GM23338 (cell line): ENCODE measurements around the gene SUSD2. TPM values are rescaled to one million over a fixed set of nuclear protein-coding genes. Genes with fewer than 3 reads are reported as not detected.
A peak's percentile ranks its signal among the peaks of the same experiment; 100 is the strongest.

Experiments
- ATAC-seq: fragments of 200-7000 bp; cut with Tn5 transposase; 3 replicates; pipeline ENCODE4 v1.9.1; 2020
- DNase-seq: peaks from one replicate; pipeline ENCODE4 v3.0.0-alpha.2; 2015; ENCODE audit warnings: low spot score
- H2AFZ ChIP-seq: fragments of 200-600 bp; sonication (generic); 2 replicates; pipeline ENCODE4 v1.8.0; 2016; ENCODE audit warnings: antibody characterized with exemption, mild to moderate bottlenecking, moderate library complexity
- H3F3A ChIP-seq: fragments of 200-600 bp; sonication (generic); replicated peaks from 2 replicates; pipeline ENCODE4 v1.8.0; 2017; ENCODE audit warnings: antibody characterized with exemption, mixed run types, low read depth
- H3K27ac ChIP-seq: fragments of 200-600 bp; sonication (generic); 2 replicates; pipeline ENCODE4 v1.6.1; 2016; ENCODE audit warnings: low read depth
- H3K27me3 ChIP-seq: fragments of 200-600 bp; sonication (generic); 2 replicates; pipeline ENCODE4 v1.8.0; 2016; ENCODE audit warnings: mild to moderate bottlenecking, mixed run types, moderate library complexity; ENCODE audit not compliant: insufficient read depth
- H3K36me3 ChIP-seq: fragments of 200-600 bp; sonication (generic); 2 replicates; pipeline ENCODE4 v1.8.0; 2016; ENCODE audit warnings: mild to moderate bottlenecking; ENCODE audit not compliant: insufficient read depth
- H3K4me1 ChIP-seq: fragments of 200-600 bp; sonication (generic); 2 replicates; pipeline ENCODE4 v1.8.0; 2016; ENCODE audit warnings: mild to moderate bottlenecking, moderate library complexity; ENCODE audit not compliant: insufficient read depth
- H3K4me2 ChIP-seq: fragments of 200-600 bp; sonication (generic); 2 replicates; pipeline ENCODE4 v1.7.1; 2017; ENCODE audit warnings: mixed run types
- H3K4me3 ChIP-seq: fragments of 200-600 bp; sonication (generic); 2 replicates; pipeline ENCODE4 v1.6.1; 2016; ENCODE audit warnings: mixed run types
- H3K79me2 ChIP-seq: fragments of 200-600 bp; sonication (generic); replicated peaks from 2 replicates; pipeline ENCODE4 v1.8.0; 2017; ENCODE audit warnings: mild to moderate bottlenecking; ENCODE audit not compliant: insufficient read depth
- H3K9me2 ChIP-seq: fragments of 200-600 bp; sonication (generic); 2 replicates; pipeline ENCODE4 v1.8.0; 2017; ENCODE audit not compliant: insufficient read depth
- H4K20me1 ChIP-seq: fragments of 200-600 bp; sonication (generic); replicated peaks from 2 replicates; pipeline ENCODE4 v1.8.0; 2017; ENCODE audit warnings: mild to moderate bottlenecking; ENCODE audit not compliant: insufficient read depth
- H3K27ac Mint-ChIP-seq: 2 replicates; pipeline ENCODE4 v1.8.0; 2020; ENCODE audit warnings: inconsistent platforms, mild to moderate bottlenecking, moderate library complexity, mixed read lengths
- H3K27me3 Mint-ChIP-seq: 3 replicates; pipeline ENCODE4 v1.8.0; 2022; ENCODE audit warnings: low read depth, mild to moderate bottlenecking, moderate library complexity, mixed read lengths, inconsistent platforms; ENCODE audit not compliant: insufficient read depth, poor library complexity
- H3K36me3 Mint-ChIP-seq: 3 replicates; pipeline ENCODE4 v1.8.0; 2021; ENCODE audit warnings: low read depth, mild to moderate bottlenecking, inconsistent platforms, moderate library complexity, mixed read lengths
- H3K4me1 Mint-ChIP-seq: 3 replicates; pipeline ENCODE4 v1.8.0; 2020; ENCODE audit warnings: mild to moderate bottlenecking, inconsistent platforms, mixed read lengths
- H3K4me3 Mint-ChIP-seq: 3 replicates; pipeline ENCODE4 v1.8.0; 2021; ENCODE audit warnings: moderate library complexity, mild to moderate bottlenecking, inconsistent platforms, mixed read lengths
- H3K9me3 Mint-ChIP-seq: 3 replicates; pipeline ENCODE4 v1.8.0; 2020; ENCODE audit warnings: moderate library complexity, mild to moderate bottlenecking, inconsistent platforms, mixed read lengths
- CTCF ChIP-seq, 2 experiments: fragments of 200-600 bp in 1 of 2; sonication (generic) in 1 of 2; conservative IDR thresholded peaks; 2 replicates each; pipeline versions ENCODE4 v1.5.1 to v1.6.1; 2016 to 2017; ENCODE audit warnings: antibody characterized with exemption in 2 of 2, low read depth in 2 of 2, mild to moderate bottlenecking in 2 of 2, moderate library complexity in 1 of 2
- ETS1 ChIP-seq: IDR thresholded peaks from 2 replicates; pipeline ENCODE4 v1.6.1; 2016; ENCODE audit warnings: antibody characterized with exemption
- ZNF114 ChIP-seq: fragments of 250-450 bp; sonication (Bioruptor Pico); IDR thresholded peaks from 2 replicates; pipeline ENCODE4 v1.5.0; 2020; ENCODE audit warnings: mild to moderate bottlenecking, moderate library complexity
- ZNF462 ChIP-seq: fragments of 250-450 bp; sonication (Bioruptor Pico); IDR thresholded peaks from 2 replicates; pipeline ENCODE4 v1.5.0; 2020; ENCODE audit warnings: mild to moderate bottlenecking, moderate library complexity
- polyA plus RNA-seq: library from polyadenylated mRNA; unstranded; fragments of >200 nt; fragmentation: Nextera tagmentation; extraction: Ambion mirVana; gene quantifications from 2 replicates; pipeline ENCODE4 v1.2.1, GENCODE V29; 2016
- total RNA-seq: library from RNA; depleted of rRNA; stranded (reverse); fragments of >200 nt; shearing (Covaris generic); gene quantifications from 2 replicates; pipeline ENCODE4 v1.2.3, GENCODE V29; 2014

Gene SUSD2
- total and polyA plus RNA-seq, 2 experiments from 2014 or later: 0.74 to 2.1 TPM

- TF ChIP-seq ETS1 (no peak), ZNF114 (CRISPR knock-in tag) (no peak)
Observed at GRCh38 chr22:24225951-24226350, 44.7 kb downstream of the SUSD2 start (continued).

- H3K27ac ChIP-seq: no peak overlapping the region
- peaks cover 4% of the 10 kb centered on the region; the same call in 2 of the 3 replicates for H3K9me3 Mint-ChIP-seq
- no peaks in the 10 kb centered on the region for H3K79me2 ChIP-seq
- H3K27me3 ChIP-seq: no peaks in the 10 kb centered on the region
- no peaks in the 10 kb centered on the region for H3K36me3 ChIP-seq
- peaks cover 14% of the 10 kb centered on the region for H3K27me3 Mint-ChIP-seq
- ATAC-seq (peak; percentile 97), DNase-seq (peak; percentile 88)
- no peaks in the 10 kb centered on the region for H3K9me2 ChIP-seq
- H3K4me1 ChIP-seq: peaks cover 6% of the 10 kb centered on the region; the same call in 1 of the 2 replicates
- no peak overlapping the region for H3K4me3 Mint-ChIP-seq
- TF ChIP-seq ZNF462 (CRISPR knock-in tag): no peak
- peak; percentile 41 to 72 for TF ChIP-seq CTCF (conservative IDR thresholded peaks at IDR 0.05; ENCODE audit: low read depth in 2 of 2)
- peak overlapping the region; percentile 99 for H2AFZ ChIP-seq
- no peak overlapping the region for H3K27ac Mint-ChIP-seq
- no peaks in the 10 kb centered on the region for H4K20me1 ChIP-seq
- H3F3A ChIP-seq: no peaks in the 10 kb centered on the region
- H3K4me3 ChIP-seq: no peak overlapping the region
- H3K4me2 ChIP-seq: peak overlapping the region; percentile 55; the same call in 1 of the 2 replicates
- peaks cover 3% of the 10 kb centered on the region; the same call in 2 of the 3 replicates for H3K4me1 Mint-ChIP-seq
- peaks cover 3% of the 10 kb centered on the region; the same call in 1 of the 3 replicates for H3K36me3 Mint-ChIP-seq
Observed at GRCh38 chr22:24230911-24231656, 49.8 kb downstream of the SUSD2 start.
